Putamen (tissue), 1 donor: ENCODE data around the gene DHFR.

Experiments
- DNase-seq: peaks from one replicate; pipeline ENCODE4 v3.0.0-alpha.2; 2016; ENCODE audit warnings: low spot score

DHFR gene

GRCh38 chr5:80655231-80655774 is 520 bp upstream of the DHFR start:
- no peak for DNase-seq

DNA sequence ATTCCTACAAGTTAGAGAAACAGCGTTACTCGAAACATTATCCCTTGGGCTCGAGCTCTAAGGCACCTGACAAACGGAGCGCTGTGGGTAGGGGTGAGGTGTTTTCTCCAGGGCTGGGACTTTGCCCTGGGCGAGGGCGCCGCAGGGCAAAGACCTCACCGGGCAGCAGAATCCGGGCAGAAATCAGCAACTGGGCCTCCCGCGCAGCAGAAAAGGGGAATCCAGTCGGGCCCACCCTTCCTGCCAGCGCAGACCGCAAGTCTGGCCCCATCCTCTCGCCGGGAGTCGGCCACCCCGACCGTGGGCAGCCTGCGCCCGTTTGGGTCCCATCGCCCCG is 761 bp downstream of the DHFR start:
- no peak for DNase-seq

DNA sequence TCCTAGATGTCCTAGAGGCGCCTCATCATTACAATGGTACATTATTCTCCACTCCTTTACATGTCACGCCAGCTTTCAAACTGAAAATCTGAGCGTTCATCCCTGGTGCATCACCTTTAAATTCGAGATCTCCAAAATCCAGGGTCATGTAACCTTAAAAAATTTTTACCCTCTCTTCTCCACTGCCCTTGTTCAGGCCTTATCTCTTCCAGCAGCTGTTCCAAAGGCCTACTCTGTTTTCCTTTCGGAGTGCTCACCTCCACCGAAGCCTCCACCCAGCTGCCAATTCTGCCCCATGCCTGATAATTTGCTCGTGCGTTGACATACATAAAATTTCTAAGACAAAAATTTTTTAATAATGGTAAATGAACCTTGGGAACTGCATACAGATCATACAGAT is 1.3 kb downstream of the DHFR start:
- no peak for DNase-seq

DNA sequence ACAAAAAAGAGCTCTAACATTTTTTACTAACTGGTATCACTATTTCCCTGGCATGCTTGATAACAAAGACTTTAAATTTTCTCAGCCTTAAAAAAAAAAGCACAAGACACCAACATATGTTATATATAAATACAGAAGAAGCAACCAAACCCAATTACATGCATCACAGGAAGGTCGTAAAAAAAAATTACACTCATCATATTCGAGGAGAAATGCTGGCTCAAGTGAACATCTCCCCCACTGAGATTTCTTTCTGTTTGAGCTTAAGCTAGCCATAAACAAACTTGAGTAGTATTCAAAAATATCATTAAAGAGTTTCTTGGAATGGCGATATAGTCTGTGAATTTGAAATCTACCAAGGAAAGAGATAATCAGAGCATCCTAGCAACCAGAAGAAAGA is 7.9 kb downstream of the DHFR start:
- DNase-seq, result no peak

GRCh38 chr5:80644900-80645299 is 9.9 kb downstream of the DHFR start:
- DNase-seq, result no peak

- no peak for DNase-seq
These were observed 13.4 kb downstream of the DHFR start for GRCh38 chr5:80641353-80641752.

- no peak for DNase-seq
These were observed 20.6 kb downstream of the DHFR start for GRCh38 chr5:80634193-80634592.

DNA sequence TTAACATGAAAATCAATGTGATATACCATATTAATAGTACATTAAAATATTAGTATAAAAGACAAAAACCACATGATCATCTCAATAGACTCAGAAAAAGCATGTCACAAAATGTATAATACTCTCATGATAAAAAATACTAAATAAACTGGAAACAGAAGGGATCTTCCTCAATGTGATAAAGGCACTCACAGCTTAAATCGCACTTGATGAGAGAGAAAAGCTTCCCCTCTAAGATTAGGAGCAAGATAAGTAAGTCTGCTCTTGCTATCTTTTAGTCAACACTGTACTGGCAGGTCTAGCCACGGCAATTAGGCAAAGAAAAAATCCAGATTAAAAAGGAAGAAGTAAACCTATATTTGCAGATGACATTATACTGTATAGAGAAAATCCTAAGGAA is 22.1 kb downstream of the DHFR start:
- DNase-seq, result no peak

- DNase-seq, result no peak
These were observed 23.2 kb downstream of the DHFR start for GRCh38 chr5:80631278-80632259.

- DNase-seq, result no peak
These were observed 25.5 kb downstream of the DHFR start for GRCh38 chr5:80629281-80629680.

- DNase-seq, result no peak
These were observed 29.6 kb downstream of the DHFR start for GRCh38 chr5:80625230-80625629.

DNA sequence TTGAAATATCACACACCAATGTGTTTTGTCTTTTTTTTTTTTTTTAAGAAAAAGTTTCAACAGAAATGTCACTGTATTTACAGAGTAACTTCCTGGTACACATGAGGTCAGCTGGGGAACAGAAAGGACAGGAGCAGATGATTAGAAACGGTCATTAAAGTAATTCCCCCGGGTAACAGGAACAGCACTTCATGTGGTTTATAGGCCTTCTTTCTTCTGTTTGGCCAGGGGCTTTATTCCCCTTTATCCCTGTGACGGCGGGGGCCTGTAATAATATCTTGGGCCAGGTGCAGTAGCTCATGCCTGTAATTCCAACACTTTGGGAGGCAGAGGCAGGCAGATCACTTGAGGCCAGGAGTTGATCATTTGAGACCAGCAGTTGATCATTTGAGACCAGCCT is 30.8 kb downstream of the DHFR start:
- DNase-seq, result no peak

GRCh38 chr5:80622756-80623155 is 32.0 kb downstream of the DHFR start:
- DNase-seq, result no peak

GRCh38 chr5:80620211-80620610 is 34.6 kb downstream of the DHFR start:
- no peak for DNase-seq

- DNase-seq, result no peak
These were observed 35.7 kb downstream of the DHFR start for GRCh38 chr5:80619086-80619485.

DNA sequence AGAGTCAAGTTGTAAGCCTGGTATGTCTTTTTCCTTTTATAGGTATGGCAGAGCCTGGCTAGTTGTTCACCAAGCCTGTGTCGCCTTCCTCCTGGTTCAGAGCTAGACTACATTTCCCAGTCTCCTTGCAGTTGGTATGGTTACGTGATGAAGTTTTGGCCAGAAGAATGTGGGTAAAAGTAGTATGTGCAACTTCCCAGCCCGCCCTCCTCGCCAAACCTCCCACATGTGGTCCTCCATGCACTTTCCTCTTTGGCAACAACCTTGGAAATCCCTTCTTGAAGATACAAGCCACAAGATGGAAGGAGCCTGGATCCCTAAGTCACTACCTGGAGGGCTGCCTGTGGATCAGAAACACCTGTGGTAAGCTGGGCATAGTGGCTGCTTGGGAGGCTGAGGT is 36.3 kb downstream of the DHFR start:
- DNase-seq, result no peak

- DNase-seq, result no peak
These were observed 39.4 kb downstream of the DHFR start for GRCh38 chr5:80615266-80615914.

DNA sequence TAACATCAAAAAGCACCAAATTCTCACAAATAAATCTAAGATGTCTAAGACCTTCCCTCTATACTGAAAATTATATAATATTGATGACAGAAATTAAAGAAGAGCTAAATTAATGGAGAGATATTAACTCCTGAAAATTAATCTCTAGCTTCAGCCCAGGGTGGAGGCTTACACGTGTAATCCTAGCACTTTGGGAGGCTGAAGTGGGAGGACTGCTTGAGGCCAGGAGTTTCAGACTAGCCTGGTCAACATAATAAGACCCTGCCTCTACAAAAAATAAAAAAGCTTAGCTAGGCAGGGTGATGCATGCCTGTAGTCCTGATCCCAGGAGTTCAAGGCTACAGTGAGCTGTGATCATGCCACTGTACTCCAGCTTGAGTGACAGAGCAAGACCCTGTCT is 45.1 kb downstream of the DHFR start:
- DNase-seq, result no peak

DNA sequence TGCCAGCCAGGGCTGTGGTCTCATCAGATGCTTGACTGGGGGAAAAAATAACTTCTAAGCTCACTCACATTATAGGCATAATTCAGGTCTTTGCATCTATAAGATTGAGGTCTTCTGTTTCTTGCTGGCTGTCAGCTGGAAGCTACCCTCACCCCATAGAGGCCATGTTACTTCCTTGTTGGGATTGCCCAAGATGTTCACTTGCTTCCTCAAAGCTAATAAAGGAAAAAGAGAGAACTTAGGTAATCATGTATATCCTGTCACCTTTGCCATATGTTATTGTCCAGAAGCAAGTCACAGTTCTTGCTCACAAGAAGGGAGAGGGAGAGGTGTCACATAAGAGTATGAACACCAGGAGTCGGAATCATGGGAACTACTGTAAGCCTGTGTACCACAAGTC is 46.1 kb downstream of the DHFR start:
- DNase-seq, result no peak

DNA sequence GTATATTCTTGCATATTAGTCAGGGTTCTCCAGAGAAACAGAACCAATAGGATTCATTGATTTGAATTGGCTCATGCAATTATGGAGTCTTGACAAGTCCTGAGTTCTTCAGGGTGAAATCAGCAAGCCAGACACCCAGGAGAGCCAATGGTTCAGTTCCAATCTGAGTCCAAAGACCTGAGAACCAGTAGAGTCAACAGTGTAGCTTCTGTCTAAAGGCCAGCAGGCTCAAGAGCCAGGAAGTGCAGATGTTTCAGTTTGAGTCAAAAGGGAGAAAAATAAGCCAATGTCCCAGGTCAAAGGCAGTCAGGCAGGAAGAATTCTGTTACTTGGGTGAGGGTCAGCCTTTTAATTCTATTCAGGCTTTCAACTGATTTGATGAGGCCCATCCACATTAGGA is 47.0 kb downstream of the DHFR start:
- no peak for DNase-seq

- no peak for DNase-seq
These were observed 47.4 kb downstream of the DHFR start for GRCh38 chr5:80607343-80607742.

- no peak for DNase-seq
These were observed 53.7 kb downstream of the DHFR start for GRCh38 chr5:80600943-80601693.

DNA sequence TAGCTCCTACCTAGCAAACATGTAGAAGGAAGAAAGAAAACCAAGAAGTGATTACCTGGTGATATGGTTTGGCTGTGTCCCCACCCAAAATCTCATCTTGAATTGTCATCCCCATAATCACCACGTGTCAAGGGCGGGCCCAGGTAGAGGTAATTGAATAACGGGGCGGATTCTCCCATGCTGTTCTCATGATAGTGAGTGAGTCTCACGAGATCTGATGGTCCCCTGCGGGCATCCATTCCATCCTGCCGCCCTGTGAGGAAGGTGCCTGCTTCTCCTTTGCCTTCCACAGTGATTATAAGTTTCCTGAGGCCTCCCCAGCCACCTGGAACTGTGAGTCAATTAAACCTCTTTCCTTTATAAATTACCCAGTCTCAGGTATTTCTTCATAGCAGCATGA is 57.3 kb downstream of the DHFR start:
- DNase-seq, result no peak
